Breast epithelium (tissue), 3 donors: ENCODE results near the gene LRRC43.

ENCODE experiments used
- POLR2A ChIP-seq: fragments of 450-650 bp; IDR thresholded peaks from one replicate; pipeline ENCODE4 v1.6.1; 2016; ENCODE audit warnings: antibody characterized with exemption, mild to moderate bottlenecking, moderate library complexity
- POLR2AphosphoS5 ChIP-seq, 3 donors: sonication (generic); formaldehyde crosslinking; IDR thresholded peaks; one replicate each; pipeline ENCODE4 v1.6.1; 2017; ENCODE audit warnings: antibody characterized with exemption in 3 of 3
- TF ChIP-seq, protein P1 (sequence below), 3 donors: fragments of 450-650 bp; IDR thresholded peaks; one replicate each; pipeline ENCODE4 v1.5.1; 2016 to 2017; ENCODE audit warnings: antibody characterized with exemption in 3 of 3, mild to moderate bottlenecking in 3 of 3, moderate library complexity in 3 of 3

DNA sequence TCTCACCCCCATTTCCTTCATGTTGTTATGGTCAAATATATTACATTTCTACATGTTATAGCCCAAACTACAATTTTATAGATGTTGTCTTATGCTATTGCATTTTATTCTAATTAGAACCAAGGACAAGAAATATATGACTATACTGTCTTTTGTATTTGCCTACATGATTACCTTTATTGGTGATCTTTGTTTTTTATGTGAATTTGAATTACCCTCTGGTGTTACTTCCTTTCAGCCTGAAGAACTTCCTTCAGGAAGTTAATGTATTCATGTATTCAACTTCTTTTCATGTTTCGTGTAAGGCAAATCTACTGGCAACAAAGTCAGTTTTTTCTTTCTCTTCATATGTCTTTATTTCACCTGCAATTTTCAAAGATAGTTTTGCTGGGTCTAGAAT lies 11.9 kb downstream of the LRRC43 start:
- TF ChIP-seq, protein P1, sequence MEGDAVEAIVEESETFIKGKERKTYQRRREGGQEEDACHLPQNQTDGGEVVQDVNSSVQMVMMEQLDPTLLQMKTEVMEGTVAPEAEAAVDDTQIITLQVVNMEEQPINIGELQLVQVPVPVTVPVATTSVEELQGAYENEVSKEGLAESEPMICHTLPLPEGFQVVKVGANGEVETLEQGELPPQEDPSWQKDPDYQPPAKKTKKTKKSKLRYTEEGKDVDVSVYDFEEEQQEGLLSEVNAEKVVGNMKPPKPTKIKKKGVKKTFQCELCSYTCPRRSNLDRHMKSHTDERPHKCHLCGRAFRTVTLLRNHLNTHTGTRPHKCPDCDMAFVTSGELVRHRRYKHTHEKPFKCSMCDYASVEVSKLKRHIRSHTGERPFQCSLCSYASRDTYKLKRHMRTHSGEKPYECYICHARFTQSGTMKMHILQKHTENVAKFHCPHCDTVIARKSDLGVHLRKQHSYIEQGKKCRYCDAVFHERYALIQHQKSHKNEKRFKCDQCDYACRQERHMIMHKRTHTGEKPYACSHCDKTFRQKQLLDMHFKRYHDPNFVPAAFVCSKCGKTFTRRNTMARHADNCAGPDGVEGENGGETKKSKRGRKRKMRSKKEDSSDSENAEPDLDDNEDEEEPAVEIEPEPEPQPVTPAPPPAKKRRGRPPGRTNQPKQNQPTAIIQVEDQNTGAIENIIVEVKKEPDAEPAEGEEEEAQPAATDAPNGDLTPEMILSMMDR (IDR thresholded peaks at IDR 0.05) = no peak
- TF ChIP-seq POLR2AphosphoS5 (IDR thresholded peaks at IDR 0.05) = no peak
- no peak for TF ChIP-seq POLR2A
